ENCODE results near the gene LGALS9B.
"Not testable (repeated sequence)": the region's sequence is repeated elsewhere in the genome, so short reads cannot be mapped to it uniquely, and the experiment has no call there.

GRCh38 chr17:20446895-20447294 is 20.4 kb downstream of the LGALS9B start:
- not testable (repeated sequence) for TF ChIP-seq POLR2A (IDR thresholded peaks at IDR 0.05); CTCF (IDR thresholded peaks at IDR 0.05 in 4 of 5, conservative IDR thresholded peaks at IDR 0.05 in 1 of 5)
